ENCODE measurements around the gene MAMDC4. TPM values are rescaled to one million over a fixed set of nuclear protein-coding genes. Genes with fewer than 3 reads are reported as not detected.
A peak's percentile ranks its signal among the peaks of the same experiment; 100 is the strongest.

Gene MAMDC4
- total RNA-seq, 1 experiment from 2014 or later, result 4.5 TPM

- DNase-seq (ENCODE audit: extremely low read depth, low read depth), result peak; percentile 18
Observed at GRCh38 chr9:136848393-136849037, 3.6 kb upstream of the MAMDC4 start.

GRCh38 chr9:136849038-136849959 is 2.8 kb upstream of the MAMDC4 start, which contains the start of gene PHPT1:
Gene PHPT1 (plus strand): TSS chr9:136849409. CDS start chr9:136849431, 22 bp downstream.
- DNase-seq (ENCODE audit: extremely low read depth, low read depth), result peak; percentile 99

GRCh38 chr9:136849960-136850865 is 1.9 kb upstream of the MAMDC4 start:
- DNase-seq (ENCODE audit: extremely low read depth, low read depth), result no peak

- DNase-seq (ENCODE audit: extremely low read depth, low read depth), result no peak
Observed at GRCh38 chr9:136850866-136851775, 1.0 kb upstream of the MAMDC4 start.

GRCh38 chr9:136852664-136853595 is 784 bp downstream of the MAMDC4 start:
- no peak for DNase-seq (ENCODE audit: extremely low read depth, low read depth)

GRCh38 chr9:136853596-136854112 is 1.5 kb downstream of the MAMDC4 start:
- no peak for DNase-seq (ENCODE audit: extremely low read depth, low read depth)

- no peak for DNase-seq (ENCODE audit: extremely low read depth, low read depth)
Observed at GRCh38 chr9:136854113-136854841, 2.1 kb downstream of the MAMDC4 start.

- no peak for DNase-seq (ENCODE audit: extremely low read depth, low read depth)
Observed at GRCh38 chr9:136854842-136855460, 2.8 kb downstream of the MAMDC4 start.

- no peak for DNase-seq (ENCODE audit: extremely low read depth, low read depth)
Observed at GRCh38 chr9:136855461-136856078, 3.4 kb downstream of the MAMDC4 start.

GRCh38 chr9:136856079-136856476 is 3.9 kb downstream of the MAMDC4 start:
- DNase-seq (ENCODE audit: extremely low read depth, low read depth), result no peak

GRCh38 chr9:136856541-136857141 is 4.5 kb downstream of the MAMDC4 start:
- DNase-seq (ENCODE audit: extremely low read depth, low read depth), result no peak

GRCh38 chr9:136857166-136857565 is 5.0 kb downstream of the MAMDC4 start:
- no peak for DNase-seq (ENCODE audit: extremely low read depth, low read depth)

GRCh38 chr9:136857581-136858412 is 5.7 kb downstream of the MAMDC4 start:
- no peak for DNase-seq (ENCODE audit: extremely low read depth, low read depth)

GRCh38 chr9:136858452-136858843 is 6.3 kb downstream of the MAMDC4 start:
- DNase-seq (ENCODE audit: extremely low read depth, low read depth), result no peak

Data from NCI-H460 (cell line).